GM10266 (cell line): Measurements from ENCODE around the gene CABP4.

Source experiments
- DNase-seq: peaks from one replicate; pipeline ENCODE4 v3.0.0; 2012; ENCODE audit errors: extremely low spot score
- TF ChIP-seq, protein P1 (sequence below): IDR thresholded peaks from 2 replicates; pipeline ENCODE4 v1.5.1; 2012; ENCODE audit warnings: mild to moderate bottlenecking, low read depth; ENCODE audit not compliant: control insufficient read depth, insufficient read depth; ENCODE audit errors: missing control alignments

Gene CABP4

DNA sequence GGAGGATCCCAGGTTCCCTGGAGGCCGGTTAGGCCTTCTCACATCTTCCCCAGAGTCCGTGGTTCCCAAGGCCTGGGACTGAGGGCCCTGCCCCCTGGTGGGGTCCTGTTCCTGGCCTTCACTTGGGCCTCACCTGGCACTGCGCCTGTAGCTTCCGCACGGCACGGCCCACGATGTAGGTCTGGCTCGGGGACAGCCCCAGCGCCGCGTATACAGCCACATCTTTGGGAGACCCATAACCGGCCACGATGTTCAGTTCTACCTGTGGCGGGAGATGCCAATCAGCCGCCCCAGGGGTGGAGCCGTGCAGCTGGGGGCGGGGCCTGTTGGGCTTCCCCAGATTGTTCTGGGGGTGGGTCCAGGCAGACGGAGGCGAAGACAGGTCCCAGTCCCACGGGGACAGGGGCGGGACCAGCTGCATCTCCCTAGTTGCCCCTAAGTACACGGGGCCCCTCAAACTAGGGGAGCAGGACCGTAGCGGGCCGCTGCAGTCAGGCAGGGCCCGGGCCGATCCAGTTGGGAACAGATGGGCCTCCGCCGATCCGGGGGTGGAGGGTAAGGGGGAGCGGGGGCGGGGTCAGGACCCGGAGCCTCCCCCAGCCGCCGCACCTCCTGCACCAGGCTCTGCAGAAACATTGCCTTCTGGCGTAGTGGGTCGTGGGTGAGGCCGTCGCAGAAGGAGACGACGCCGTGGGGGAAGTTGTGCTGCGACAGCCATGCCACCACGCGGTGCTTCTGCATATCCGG lies 37.8 kb downstream of the CABP4 start:
- TF ChIP-seq, protein P1, sequence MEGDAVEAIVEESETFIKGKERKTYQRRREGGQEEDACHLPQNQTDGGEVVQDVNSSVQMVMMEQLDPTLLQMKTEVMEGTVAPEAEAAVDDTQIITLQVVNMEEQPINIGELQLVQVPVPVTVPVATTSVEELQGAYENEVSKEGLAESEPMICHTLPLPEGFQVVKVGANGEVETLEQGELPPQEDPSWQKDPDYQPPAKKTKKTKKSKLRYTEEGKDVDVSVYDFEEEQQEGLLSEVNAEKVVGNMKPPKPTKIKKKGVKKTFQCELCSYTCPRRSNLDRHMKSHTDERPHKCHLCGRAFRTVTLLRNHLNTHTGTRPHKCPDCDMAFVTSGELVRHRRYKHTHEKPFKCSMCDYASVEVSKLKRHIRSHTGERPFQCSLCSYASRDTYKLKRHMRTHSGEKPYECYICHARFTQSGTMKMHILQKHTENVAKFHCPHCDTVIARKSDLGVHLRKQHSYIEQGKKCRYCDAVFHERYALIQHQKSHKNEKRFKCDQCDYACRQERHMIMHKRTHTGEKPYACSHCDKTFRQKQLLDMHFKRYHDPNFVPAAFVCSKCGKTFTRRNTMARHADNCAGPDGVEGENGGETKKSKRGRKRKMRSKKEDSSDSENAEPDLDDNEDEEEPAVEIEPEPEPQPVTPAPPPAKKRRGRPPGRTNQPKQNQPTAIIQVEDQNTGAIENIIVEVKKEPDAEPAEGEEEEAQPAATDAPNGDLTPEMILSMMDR: no peak
- DNase-seq: peak; percentile 50

DNA sequence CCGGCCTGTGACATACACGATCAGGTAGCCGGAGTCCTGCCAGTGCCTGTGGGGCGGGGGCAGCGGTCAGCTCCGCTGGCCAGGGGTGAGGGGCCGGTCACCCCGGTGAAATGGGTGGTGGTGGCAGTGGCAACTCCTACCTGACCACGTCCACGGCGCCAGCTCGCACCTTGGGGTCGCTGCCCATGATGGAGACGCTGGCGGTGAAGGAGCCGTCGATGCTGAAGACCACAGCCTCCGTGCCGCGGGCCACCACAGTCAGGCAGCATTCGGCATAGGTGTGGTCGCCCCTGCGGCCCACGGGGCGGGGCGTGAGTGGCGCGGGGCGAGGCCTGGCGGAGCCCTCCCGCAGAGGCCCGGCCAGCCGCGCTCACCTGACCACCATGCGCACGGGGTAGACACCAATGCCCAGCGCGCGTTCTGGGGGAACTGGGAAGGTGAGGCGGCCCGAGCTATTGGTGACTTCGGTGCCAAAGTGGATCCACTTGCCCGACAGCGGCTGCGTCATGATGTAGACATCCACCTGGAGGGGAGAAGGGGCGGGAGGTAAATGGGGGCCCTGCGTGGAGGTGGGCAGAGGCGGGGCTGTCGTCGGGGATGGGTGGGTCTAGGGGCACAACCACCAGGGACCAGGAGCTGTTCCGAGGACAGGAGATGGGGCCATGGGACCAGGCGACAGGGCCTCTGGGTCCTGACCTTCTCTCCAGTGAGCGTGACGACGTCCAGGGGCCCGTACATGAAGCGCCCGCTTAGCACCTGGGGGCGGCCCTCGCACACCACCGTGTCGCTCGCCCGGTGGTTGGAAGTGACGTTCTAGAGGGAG lies 38.6 kb downstream of the CABP4 start:
- TF ChIP-seq, protein P1: no peak
- no peak for DNase-seq

DNA sequence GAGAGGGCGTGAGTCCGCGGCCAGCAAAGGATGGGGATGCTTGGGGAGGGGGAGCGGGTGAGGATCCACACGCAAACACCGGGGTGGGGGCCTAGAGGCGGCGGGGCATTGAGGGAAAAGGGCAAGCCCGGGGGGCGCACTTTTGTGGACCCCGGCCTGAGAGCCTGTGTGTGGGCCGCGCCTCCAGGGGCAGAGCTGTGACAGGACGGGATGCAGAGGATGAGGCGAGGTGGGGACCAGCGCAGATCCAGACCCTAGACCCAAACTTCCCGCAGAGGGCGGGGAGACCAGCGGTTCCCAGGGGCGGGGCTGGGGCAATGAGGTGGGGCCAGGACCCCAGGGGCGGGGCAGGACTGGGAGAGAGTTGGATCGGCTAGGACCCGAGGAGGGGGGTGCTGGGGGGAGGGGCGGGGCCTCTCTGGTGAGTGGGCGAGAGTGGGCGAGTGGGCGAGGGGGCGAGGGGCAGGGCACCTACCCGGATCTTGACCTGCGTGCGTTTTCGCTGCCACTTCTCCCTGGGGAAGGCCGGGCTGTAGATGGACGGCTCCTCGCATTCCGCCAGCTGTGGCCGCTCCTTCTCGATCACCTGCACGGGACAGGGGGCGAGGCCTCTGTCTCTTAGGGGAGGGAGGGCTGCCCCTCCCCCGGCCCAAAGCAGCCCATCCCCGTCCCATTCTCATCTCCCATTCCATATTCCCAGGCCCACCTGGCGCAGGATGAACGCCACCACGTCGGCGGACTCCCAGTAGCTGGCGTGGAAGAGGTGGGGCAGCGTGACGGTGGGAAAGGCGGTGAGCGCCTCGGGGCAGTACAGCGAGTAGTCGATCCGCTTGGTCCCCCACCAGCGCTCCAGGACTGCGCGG lies 39.4 kb downstream of the CABP4 start:
- DNase-seq: no peak
- TF ChIP-seq, protein P1: no peak

DNA sequence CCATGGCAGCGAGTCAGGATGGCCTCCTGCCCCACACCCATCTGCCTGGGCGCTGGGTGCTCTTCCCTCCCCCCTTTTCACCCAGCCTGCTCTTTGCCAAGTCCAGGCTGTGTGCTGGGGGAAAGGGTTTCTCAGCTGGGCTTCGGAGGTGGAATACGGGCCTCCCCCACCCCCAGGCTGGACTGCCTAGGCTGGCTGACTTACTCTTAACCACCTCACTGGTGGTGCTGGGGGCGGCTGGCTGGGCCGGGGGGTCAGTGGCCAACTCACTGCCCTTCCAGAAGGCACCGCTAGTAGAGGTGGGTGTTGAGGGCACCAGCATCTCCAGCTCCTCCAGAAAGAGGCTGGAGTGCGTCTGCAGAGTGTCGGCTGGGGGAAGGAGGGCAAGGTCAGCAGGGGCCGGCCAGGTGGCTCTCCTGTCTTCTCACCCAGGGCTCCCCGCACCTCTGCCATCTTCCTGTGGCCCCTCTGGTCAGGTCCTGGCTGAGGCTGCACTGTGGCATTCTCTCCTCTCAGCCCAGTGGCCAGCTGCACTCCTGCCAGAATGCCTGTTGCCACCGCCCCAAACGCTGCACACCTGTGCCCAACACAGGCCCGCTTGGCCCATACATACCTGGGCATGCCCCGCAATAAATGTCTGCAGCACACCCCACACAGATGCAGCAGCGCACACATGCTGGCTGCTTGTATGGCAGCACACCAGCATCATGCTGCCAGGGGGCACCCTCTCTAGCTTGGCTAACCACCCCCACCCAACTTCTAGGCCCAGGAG lies 40.3 kb downstream of the CABP4 start:
- no peak for DNase-seq
- TF ChIP-seq, protein P1: no peak

DNA sequence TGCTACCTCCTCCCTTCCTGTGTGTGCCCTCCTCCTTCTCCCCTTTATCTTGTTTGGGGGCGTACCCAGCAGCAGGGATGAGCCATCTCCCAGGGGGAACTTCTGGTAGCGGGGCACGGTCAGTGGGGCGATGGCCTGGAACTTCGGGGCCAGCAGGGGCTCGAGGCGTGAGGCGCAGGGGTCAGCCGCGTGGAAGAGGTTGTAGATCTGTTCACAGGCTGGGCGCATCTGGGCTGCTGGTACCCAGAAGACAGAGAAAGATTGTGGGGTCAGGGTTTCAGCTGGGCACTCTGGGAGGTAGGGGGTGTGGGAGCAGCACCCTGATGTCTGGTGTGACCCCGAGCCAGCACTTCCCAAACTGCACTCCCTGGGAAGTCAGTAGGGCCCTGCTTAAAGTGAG lies 41.0 kb downstream of the CABP4 start:
- TF ChIP-seq, protein P1: no peak
- DNase-seq: no peak

DNA sequence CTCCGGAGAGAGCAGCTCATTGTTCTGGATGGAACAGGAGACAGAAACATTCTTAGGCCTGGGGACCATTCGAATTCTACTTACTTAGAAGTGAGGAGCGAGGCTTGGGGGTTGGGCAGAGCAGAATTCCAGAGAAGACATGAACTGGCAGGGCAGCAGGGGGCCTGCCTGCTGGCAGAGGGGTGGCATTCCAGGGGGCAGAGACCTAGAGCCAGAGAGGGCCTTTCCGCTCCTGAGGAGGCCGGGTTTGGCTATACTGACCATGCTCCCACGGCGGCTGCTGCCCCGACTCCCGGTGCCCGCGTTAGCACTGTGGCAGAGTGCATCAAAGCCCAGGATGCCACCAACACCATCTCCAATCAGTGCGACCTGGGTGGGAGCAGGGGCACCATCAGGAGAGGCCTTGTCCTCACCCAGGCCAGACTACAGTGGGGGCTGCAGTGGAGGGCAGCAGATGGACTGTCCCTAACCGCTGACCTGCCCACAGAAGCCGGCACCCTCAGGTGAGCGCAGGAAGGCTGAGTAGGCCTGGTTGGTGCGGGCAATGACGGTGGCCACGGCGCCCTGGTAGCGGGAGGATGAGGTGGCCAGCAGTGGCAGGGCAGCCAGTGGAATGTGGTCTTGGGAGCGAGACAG lies 42.6 kb downstream of the CABP4 start:
- TF ChIP-seq, protein P1: no peak
- DNase-seq: no peak
